SJSA1 (cell line): ENCODE measurements around the gene CNTNAP5. TPM values are rescaled to one million over a fixed set of nuclear protein-coding genes. Genes with fewer than 3 reads are reported as not detected.

Experiments
- DNase-seq, 2 experiments: peaks; one replicate each; pipeline ENCODE4 v3.0.0-alpha.2; 2015 to 2020; ENCODE audit warnings: low spot score in 2 of 2, low read depth in 1 of 2
- H3K27ac ChIP-seq: fragments of 250-450 bp; sonication (Bioruptor Pico); 2 replicates; pipeline ENCODE4 v1.5.1; 2020; ENCODE audit warnings: mild to moderate bottlenecking, moderate library complexity
- H3K27me3 ChIP-seq: fragments of 250-450 bp; sonication (Bioruptor Pico); replicated peaks from 2 replicates; pipeline ENCODE4 v1.5.1; 2020; ENCODE audit warnings: mild to moderate bottlenecking, moderate library complexity
- H3K36me3 ChIP-seq: fragments of 250-450 bp; sonication (Bioruptor Pico); 2 replicates; pipeline ENCODE4 v1.5.1; 2020; ENCODE audit warnings: mild to moderate bottlenecking
- H3K4me1 ChIP-seq: fragments of 250-450 bp; sonication (Bioruptor Pico); replicated peaks from 2 replicates; pipeline ENCODE4 v1.6.1; 2021; ENCODE audit warnings: mild to moderate bottlenecking
- H3K4me3 ChIP-seq: fragments of 250-450 bp; sonication (Bioruptor Pico); 2 replicates; pipeline ENCODE4 v1.5.1; 2020; ENCODE audit warnings: mild to moderate bottlenecking
- H3K9me3 ChIP-seq: fragments of 250-450 bp; sonication (Bioruptor Pico); replicated peaks from 2 replicates; pipeline ENCODE4 v1.5.1; 2020; ENCODE audit warnings: mild to moderate bottlenecking
- total RNA-seq: library from RNA; depleted of rRNA; stranded (reverse); fragments of >200 nt; shearing (Covaris generic); gene quantifications from 2 replicates; pipeline ENCODE4 v1.2.3, GENCODE V29; 2014

CNTNAP5 gene
- total RNA-seq, 1 experiment from 2014 or later, result not detected

DNA sequence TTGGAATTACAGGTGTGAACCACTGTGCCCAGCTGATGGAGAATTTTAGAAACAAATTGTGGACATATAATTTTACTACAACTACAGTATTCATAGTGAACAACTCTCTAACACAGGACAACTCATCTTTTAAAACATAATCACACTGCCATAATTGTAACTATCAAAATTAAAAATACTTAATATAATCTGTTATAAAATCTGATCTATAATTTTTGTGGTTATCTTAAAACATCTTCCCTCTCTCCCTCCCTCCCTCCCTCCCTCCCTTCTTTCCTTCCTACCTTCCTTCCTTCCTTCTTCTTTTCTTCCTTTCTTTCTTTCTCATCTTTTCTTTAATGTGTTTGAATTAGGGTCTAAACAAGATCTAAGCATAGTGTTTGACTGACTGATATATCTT, 577.7 kb downstream of the CNTNAP5 start:
- no peaks in the 10 kb centered on the region for H3K27me3 ChIP-seq
- H3K27ac ChIP-seq, result no peak overlapping the region
- DNase-seq, result no peak
- peaks cover 9% of the 10 kb centered on the region; the same call in 1 of the 2 replicates for H3K9me3 ChIP-seq
- no peaks in the 10 kb centered on the region for H3K36me3 ChIP-seq
- H3K4me3 ChIP-seq, result no peak overlapping the region
- no peaks in the 10 kb centered on the region for H3K4me1 ChIP-seq

DNA sequence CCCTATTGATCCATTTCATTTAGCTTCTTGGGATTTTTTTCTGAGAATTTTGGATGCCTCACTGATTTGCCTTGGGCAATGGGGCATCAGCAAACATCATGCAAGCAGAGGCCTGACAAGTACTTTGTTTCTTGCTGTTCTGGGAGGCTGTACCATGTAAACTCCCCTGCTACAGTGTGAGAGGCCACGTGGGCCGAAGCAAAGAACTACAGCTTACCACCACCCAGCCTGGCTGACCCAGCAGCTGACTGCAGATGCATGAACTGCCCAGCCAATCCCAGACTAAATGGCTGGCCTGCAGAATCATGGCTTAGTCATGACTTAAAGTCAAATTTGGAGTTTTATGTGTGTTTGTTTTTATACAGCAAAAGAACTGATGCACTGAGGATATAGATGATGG, 579.9 kb downstream of the CNTNAP5 start:
- no peaks in the 10 kb centered on the region for H3K4me1 ChIP-seq
- H3K9me3 ChIP-seq, result peaks cover 11% of the 10 kb centered on the region; the same call in 1 of the 2 replicates
- H3K36me3 ChIP-seq, result no peaks in the 10 kb centered on the region
- H3K27me3 ChIP-seq, result no peaks in the 10 kb centered on the region
- no peak overlapping the region for H3K4me3 ChIP-seq
- H3K27ac ChIP-seq, result no peak overlapping the region
- no peak for DNase-seq

DNA sequence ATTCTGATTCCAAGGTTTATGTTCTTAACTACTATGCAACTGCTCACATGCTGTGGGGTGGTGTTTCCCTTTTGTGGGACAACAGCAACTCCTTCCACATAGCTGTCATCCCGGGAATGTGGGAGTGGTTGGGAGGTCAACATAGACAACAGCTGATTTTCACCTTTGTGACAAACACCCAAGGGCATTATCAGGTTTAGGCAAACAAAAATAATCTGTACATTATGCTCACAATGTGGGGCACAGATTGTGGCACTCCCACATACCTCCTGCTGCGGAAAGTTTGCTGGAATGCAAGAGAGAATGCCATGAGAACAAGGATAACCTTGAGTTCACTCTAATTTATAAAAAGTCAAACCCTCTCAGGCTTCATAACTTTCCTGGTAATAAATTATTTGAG, 582.6 kb downstream of the CNTNAP5 start:
- H3K27me3 ChIP-seq, result no peaks in the 10 kb centered on the region

GRCh38 chr2:124609667-124610066, 584.6 kb downstream of the CNTNAP5 start:
- Histone ChIP-seq H3K4me3 (no peak overlapping the region), H3K27ac (no peak overlapping the region), H3K27me3 (no peaks in the 10 kb centered on the region), H3K9me3 (peaks cover 2% of the 10 kb centered on the region; the same call in 1 of the 2 replicates), H3K36me3 (no peaks in the 10 kb centered on the region), H3K4me1 (no peaks in the 10 kb centered on the region)
- no peak for DNase-seq

More for the DNA sequence above, 582.6 kb downstream of the CNTNAP5 start:
- DNase-seq, result no peak
- Histone ChIP-seq H3K27ac (no peak overlapping the region), H3K4me3 (no peak overlapping the region), H3K4me1 (no peaks in the 10 kb centered on the region), H3K9me3 (peaks cover 2% of the 10 kb centered on the region; the same call in 1 of the 2 replicates), H3K36me3 (no peaks in the 10 kb centered on the region)

GRCh38 chr2:124610141-124610540, 585.1 kb downstream of the CNTNAP5 start:
- DNase-seq, result no peak

GRCh38 chr2:124610866-124611265, 585.8 kb downstream of the CNTNAP5 start:
- H3K9me3 ChIP-seq, result peaks cover 5% of the 10 kb centered on the region
- H3K4me3 ChIP-seq, result no peak overlapping the region
- H3K27ac ChIP-seq, result no peak overlapping the region
- no peaks in the 10 kb centered on the region for H3K27me3 ChIP-seq
- no peaks in the 10 kb centered on the region for H3K4me1 ChIP-seq
- DNase-seq, result no peak
- H3K36me3 ChIP-seq, result no peaks in the 10 kb centered on the region

More at GRCh38 chr2:124610141-124610540, 585.1 kb downstream of the CNTNAP5 start:
- peaks cover 2% of the 10 kb centered on the region; the same call in 1 of the 2 replicates for H3K9me3 ChIP-seq
- H3K4me1 ChIP-seq, result no peaks in the 10 kb centered on the region
- H3K27ac ChIP-seq, result no peak overlapping the region
- H3K36me3 ChIP-seq, result no peaks in the 10 kb centered on the region
- H3K27me3 ChIP-seq, result no peaks in the 10 kb centered on the region
- H3K4me3 ChIP-seq, result no peak overlapping the region

DNA sequence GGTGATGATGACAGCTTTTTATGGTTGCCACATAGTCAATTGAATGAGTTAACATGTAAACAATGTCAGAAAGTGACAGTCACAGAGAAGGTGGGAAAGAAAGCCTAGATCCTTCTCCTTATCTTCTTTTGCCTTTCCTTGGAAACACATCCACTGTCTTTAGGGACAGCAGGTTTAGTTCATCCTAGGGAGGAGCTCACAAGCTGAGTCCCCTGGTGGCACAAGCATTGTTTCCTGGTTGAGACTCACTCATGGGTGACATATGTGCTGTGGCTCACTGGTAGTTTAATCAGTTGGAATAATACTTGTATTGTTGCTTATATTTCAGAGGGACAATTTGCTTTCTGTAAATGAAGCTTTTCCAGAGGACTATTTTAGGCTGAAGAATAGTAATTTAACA, 598.5 kb downstream of the CNTNAP5 start:
- DNase-seq, result no peak
- no peak overlapping the region for H3K4me3 ChIP-seq
- H3K4me1 ChIP-seq, result no peaks in the 10 kb centered on the region

DNA sequence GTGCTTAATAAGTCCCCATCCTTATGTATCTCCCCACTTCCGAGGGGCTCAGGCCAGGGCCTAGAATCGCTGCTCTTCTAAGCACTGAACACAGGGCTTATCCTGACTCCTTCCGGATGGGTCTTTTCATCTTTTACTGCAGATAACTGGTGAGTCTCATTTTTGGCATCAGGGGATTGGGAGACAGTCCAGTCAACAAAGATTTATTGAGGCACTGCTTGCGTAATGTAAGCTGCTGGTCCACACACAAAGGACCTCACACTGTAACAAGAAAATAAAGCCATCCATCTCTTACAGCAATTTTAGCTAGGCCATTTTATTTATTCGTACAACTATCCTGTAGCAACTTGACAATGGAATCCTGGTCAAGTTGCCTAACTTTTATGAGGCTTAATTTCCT, 600.5 kb downstream of the CNTNAP5 start:
- Histone ChIP-seq H3K36me3 (no peaks in the 10 kb centered on the region), H3K4me3 (no peak overlapping the region), H3K27ac (no peak overlapping the region), H3K4me1 (no peaks in the 10 kb centered on the region), H3K9me3 (peaks cover 3% of the 10 kb centered on the region; the same call in 1 of the 2 replicates), H3K27me3 (no peaks in the 10 kb centered on the region)
- no peak for DNase-seq

More for the DNA sequence above, 598.5 kb downstream of the CNTNAP5 start:
- Histone ChIP-seq H3K27ac (no peak overlapping the region), H3K9me3 (peaks cover 6% of the 10 kb centered on the region; the same call in 1 of the 2 replicates), H3K27me3 (no peaks in the 10 kb centered on the region), H3K36me3 (no peaks in the 10 kb centered on the region)

GRCh38 chr2:124626993-124627392, 601.9 kb downstream of the CNTNAP5 start:
- DNase-seq, result no peak
- Histone ChIP-seq H3K4me3 (no peak overlapping the region), H3K27me3 (no peaks in the 10 kb centered on the region), H3K4me1 (no peaks in the 10 kb centered on the region), H3K36me3 (no peaks in the 10 kb centered on the region), H3K27ac (no peak overlapping the region), H3K9me3 (peaks cover 7% of the 10 kb centered on the region)

- Histone ChIP-seq H3K4me1 (no peaks in the 10 kb centered on the region), H3K9me3 (peaks cover 7% of the 10 kb centered on the region; the same call in 1 of the 2 replicates), H3K36me3 (no peaks in the 10 kb centered on the region), H3K27me3 (no peaks in the 10 kb centered on the region), H3K4me3 (no peak overlapping the region), H3K27ac (no peak overlapping the region)
- no peak for DNase-seq
These were observed 608.7 kb downstream of the CNTNAP5 start for GRCh38 chr2:124633812-124634211.

- Histone ChIP-seq H3K27me3 (no peaks in the 10 kb centered on the region), H3K9me3 (0 out of 2 replicates have a peak, but pooled peaks cover 8% of the 10 kb centered on the region), H3K4me1 (no peaks in the 10 kb centered on the region), H3K4me3 (no peak overlapping the region), H3K27ac (no peak overlapping the region), H3K36me3 (no peaks in the 10 kb centered on the region)
- no peak for DNase-seq
These were observed 614.4 kb downstream of the CNTNAP5 start for GRCh38 chr2:124639524-124639923.

- Histone ChIP-seq H3K4me1 (no peaks in the 10 kb centered on the region), H3K36me3 (no peaks in the 10 kb centered on the region), H3K27me3 (no peaks in the 10 kb centered on the region), H3K9me3 (0 out of 2 replicates have a peak, but pooled peaks cover 8% of the 10 kb centered on the region), H3K4me3 (no peak overlapping the region), H3K27ac (no peak overlapping the region)
- DNase-seq, result no peak
These were observed 615.2 kb downstream of the CNTNAP5 start for GRCh38 chr2:124640221-124640750.

DNA sequence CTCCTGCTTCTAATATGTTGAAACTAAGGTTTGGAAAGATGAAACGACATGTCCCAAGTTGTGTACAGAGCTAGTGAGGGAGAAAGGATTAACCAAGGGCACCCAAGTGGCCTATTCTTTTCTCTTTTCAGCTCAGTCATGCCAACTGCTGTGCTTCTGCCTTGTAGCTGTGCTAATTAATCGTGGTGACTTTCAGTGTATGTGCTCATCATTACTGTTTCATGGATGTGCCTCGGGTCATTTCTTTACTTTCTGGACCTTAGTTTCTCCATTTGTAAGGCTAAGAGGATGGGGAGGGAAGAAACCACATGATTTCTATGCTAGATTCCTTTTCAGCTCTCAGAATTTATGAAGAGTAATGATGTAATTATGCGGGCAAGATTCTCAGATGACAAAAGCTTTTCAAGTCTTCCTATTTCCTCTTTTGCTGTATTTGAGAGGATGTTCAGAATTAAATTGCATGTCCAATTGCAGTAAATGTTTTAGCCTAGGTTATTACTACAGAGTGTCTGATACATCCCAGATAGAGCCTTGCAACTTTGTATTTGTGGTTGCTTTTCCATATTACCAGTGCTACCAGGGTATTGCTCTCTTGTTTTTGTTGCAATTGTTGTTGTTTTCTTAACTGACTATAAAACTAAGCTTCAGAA, 621.2 kb downstream of the CNTNAP5 start:
- Histone ChIP-seq H3K27ac (no peak overlapping the region), H3K4me1 (no peaks in the 10 kb centered on the region), H3K9me3 (0 out of 2 replicates have a peak, but pooled peaks cover 5% of the 10 kb centered on the region), H3K27me3 (no peaks in the 10 kb centered on the region), H3K4me3 (no peak overlapping the region), H3K36me3 (no peaks in the 10 kb centered on the region)
- DNase-seq, result no peak

DNA sequence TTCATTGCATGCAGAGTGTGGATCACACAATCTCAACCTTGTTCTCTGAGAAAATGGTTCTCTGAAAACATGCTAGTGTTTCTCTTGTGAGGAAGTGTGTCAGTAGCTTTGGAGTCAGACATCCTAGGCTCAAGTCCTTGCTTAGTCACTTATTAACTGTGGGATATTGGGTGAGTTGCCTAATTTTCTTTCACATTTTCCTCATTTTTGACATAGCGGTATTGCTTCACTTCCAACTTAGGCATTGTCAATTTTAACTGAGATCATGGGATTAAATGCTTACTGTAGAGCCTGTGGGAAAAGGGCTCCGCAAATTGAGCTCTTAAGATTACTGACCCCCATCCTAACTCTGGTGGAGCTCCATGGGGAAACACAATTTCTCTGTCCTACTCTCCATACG, 622.2 kb downstream of the CNTNAP5 start:
- no peak for DNase-seq

More for the DNA sequence above, 622.2 kb downstream of the CNTNAP5 start:
- no peaks in the 10 kb centered on the region for H3K4me1 ChIP-seq
- no peaks in the 10 kb centered on the region for H3K36me3 ChIP-seq
- H3K4me3 ChIP-seq, result no peak overlapping the region
- no peaks in the 10 kb centered on the region for H3K27me3 ChIP-seq
- H3K27ac ChIP-seq, result no peak overlapping the region
- H3K9me3 ChIP-seq, result 0 out of 2 replicates have a peak, but pooled peaks cover 5% of the 10 kb centered on the region
